ENCODE measurements around the gene LMTK3.
A peak's percentile ranks its signal among the peaks of the same experiment; 100 is the strongest.

LMTK3 gene

GRCh38 chr19:48500830-48501493, 10.7 kb downstream of the LMTK3 start:
- Histone ChIP-seq H3K27ac (no peak overlapping the region), H3K27me3 (peaks cover 0 to 60% of the 10 kb centered on the region in 2 donors), H3K36me3 (no peaks in the 10 kb centered on the region), H3K9me3 (no peaks in the 10 kb centered on the region), H3K4me3 (no peak overlapping the region), H3K4me1 (peaks cover 0 to 27% (median 12%) of the 10 kb centered on the region in 4 donors)
- no peak for TF ChIP-seq CTCF (IDR thresholded peaks at IDR 0.05)
- intact Hi-C loops (cut with DNase I; ENCODE audit: low total_unique reads), result no loop called here
- peak in 1 of 2 donors; percentile 63 for DNase-seq

GRCh38 chr19:48499316-48500090, 12.1 kb downstream of the LMTK3 start:
- DNase-seq, result no peak
- TF ChIP-seq CTCF (IDR thresholded peaks at IDR 0.05), result no peak
- no peak overlapping the region for H3K4me3 ChIP-seq
- no peaks in the 10 kb centered on the region for H3K36me3 ChIP-seq
- H3K9me3 ChIP-seq, result no peaks in the 10 kb centered on the region
- peaks cover 0 to 27% (median 12%) of the 10 kb centered on the region in 4 donors for H3K4me1 ChIP-seq
- intact Hi-C loops (cut with DNase I; ENCODE audit: low total_unique reads), result no loop called here
- H3K27me3 ChIP-seq, result peaks cover 0 to 60% of the 10 kb centered on the region in 2 donors
- H3K27ac ChIP-seq, result no peak overlapping the region

- Histone ChIP-seq H3K36me3 (no peaks in the 10 kb centered on the region), H3K9me3 (no peaks in the 10 kb centered on the region), H3K27me3 (peaks cover 0 to 60% of the 10 kb centered on the region in 2 donors), H3K4me3 (no peak overlapping the region), H3K4me1 (peaks cover 0 to 30% (median 13%) of the 10 kb centered on the region in 4 donors), H3K27ac (no peak overlapping the region)
- no peak for TF ChIP-seq CTCF (IDR thresholded peaks at IDR 0.05)
- intact Hi-C loops (cut with DNase I; ENCODE audit: low total_unique reads), result no loop called here
- DNase-seq, result no peak
These were observed 12.9 kb downstream of the LMTK3 start for GRCh38 chr19:48498595-48499311.

GRCh38 chr19:48497728-48498594, 13.7 kb downstream of the LMTK3 start:
- intact Hi-C loops (cut with DNase I; ENCODE audit: low total_unique reads), result no loop called here
- no peak for DNase-seq
- H3K4me1 ChIP-seq, result peaks cover 0 to 36% (median 17%) of the 10 kb centered on the region in 4 donors
- no peak overlapping the region for H3K27ac ChIP-seq
- H3K9me3 ChIP-seq, result no peaks in the 10 kb centered on the region
- H3K27me3 ChIP-seq, result peaks cover 0 to 66% of the 10 kb centered on the region in 2 donors
- H3K36me3 ChIP-seq, result no peaks in the 10 kb centered on the region
- no peak overlapping the region for H3K4me3 ChIP-seq
- no peak for TF ChIP-seq CTCF (IDR thresholded peaks at IDR 0.05)

All from tibial artery (tissue), 4 donors.